GM12878 (cell line): ENCODE results near the gene DISP3. TPM values are rescaled to one million over a fixed set of nuclear protein-coding genes. Genes with fewer than 3 reads are reported as not detected.

ENCODE experiments used
- CEBPZ ChIP-seq: fragments of 150-350 bp; IDR thresholded peaks from 2 replicates; pipeline ENCODE4 v1.6.1; 2016; ENCODE audit warnings: low read depth, low read length
- NBN ChIP-seq: fragments of 450-650 bp; IDR thresholded peaks from 2 replicates; pipeline ENCODE4 v1.6.1; 2016
- polyA plus RNA-seq, 11 experiments: library from polyadenylated mRNA; depleted of rRNA in 4 of 11; unstranded in 6 of 11; stranded (reverse) in 5 of 11; fragments of >200 nt; fragmentation: Nextera tagmentation in 4 of 11; fragmentation: Illumina TruSeq in 1 of 11; extraction: Ambion mirVana in 4 of 11; extraction: Trizol in 1 of 11; gene quantifications; 1 replicate in 1 of 11; 2 replicates in 10 of 11; pipeline versions ENCODE4 v1.2.1 to v1.2.3, GENCODE V29; 2011 to 2016; ENCODE audit warnings: inconsistent platforms in 2 of 11, missing spikeins in 2 of 11, low read depth in 1 of 11
- total RNA-seq, 4 experiments: library from RNA; depleted of rRNA in 3 of 4; stranded (reverse); fragments of >200 nt in 3 of 4; fragmentation: Illumina TruSeq in 1 of 4; extraction: Trizol in 1 of 4; gene quantifications; 2 replicates each; pipeline versions ENCODE4 v1.2.1 to v1.2.3, GENCODE V29; 2013 to 2021
- TF ChIP-seq, protein P1 (sequence below): fragments of 450-650 bp; formaldehyde crosslinking; IDR thresholded peaks from 2 replicates; pipeline ENCODE4 v1.5.0; 2022; ENCODE audit warnings: mild to moderate bottlenecking, missing genetic modification characterization
- TF ChIP-seq, protein P2 (sequence below): fragments of 450-650 bp; IDR thresholded peaks from 2 replicates; pipeline ENCODE4 v1.6.1; 2017; ENCODE audit warnings: mild to moderate bottlenecking

The DISP3 gene
- total and polyA plus RNA-seq, 10 of the 15 experiments (the other 5 are each of a cell fraction or from before 2014, with no cell fraction given): under 0.01 to 0.18 (median 0.09) TPM; not detected in 2

DNA sequence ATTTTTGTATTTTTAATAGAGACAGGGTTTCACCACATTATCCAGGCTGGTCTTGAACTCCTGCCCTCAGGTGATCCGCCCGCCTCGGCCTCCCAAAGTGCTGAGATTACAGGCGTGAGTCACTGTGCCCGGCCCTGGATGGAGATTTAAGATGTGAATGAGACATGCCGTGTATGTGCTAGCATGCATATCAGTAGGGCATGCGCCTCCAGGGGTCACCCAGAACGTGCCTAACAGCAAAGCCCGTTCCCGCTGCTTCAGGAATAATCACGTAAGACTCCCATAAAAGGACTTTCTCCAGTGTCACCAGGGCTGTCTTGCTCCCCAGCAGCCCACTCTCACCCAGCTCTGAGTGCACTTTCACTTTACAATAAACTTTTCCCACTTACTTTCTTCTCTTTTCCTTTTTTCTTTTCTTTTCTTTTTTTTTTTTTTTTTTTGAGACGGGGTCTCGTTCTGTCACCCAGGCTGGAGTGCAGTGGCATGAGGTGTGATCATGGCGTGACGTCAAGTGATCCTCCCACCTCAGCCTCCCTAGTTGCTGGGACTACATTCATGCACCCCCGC, 46.9 kb upstream of the DISP3 start (continued):
- TF ChIP-seq CEBPZ (no peak), NBN (no peak)
- TF ChIP-seq, protein P1, sequence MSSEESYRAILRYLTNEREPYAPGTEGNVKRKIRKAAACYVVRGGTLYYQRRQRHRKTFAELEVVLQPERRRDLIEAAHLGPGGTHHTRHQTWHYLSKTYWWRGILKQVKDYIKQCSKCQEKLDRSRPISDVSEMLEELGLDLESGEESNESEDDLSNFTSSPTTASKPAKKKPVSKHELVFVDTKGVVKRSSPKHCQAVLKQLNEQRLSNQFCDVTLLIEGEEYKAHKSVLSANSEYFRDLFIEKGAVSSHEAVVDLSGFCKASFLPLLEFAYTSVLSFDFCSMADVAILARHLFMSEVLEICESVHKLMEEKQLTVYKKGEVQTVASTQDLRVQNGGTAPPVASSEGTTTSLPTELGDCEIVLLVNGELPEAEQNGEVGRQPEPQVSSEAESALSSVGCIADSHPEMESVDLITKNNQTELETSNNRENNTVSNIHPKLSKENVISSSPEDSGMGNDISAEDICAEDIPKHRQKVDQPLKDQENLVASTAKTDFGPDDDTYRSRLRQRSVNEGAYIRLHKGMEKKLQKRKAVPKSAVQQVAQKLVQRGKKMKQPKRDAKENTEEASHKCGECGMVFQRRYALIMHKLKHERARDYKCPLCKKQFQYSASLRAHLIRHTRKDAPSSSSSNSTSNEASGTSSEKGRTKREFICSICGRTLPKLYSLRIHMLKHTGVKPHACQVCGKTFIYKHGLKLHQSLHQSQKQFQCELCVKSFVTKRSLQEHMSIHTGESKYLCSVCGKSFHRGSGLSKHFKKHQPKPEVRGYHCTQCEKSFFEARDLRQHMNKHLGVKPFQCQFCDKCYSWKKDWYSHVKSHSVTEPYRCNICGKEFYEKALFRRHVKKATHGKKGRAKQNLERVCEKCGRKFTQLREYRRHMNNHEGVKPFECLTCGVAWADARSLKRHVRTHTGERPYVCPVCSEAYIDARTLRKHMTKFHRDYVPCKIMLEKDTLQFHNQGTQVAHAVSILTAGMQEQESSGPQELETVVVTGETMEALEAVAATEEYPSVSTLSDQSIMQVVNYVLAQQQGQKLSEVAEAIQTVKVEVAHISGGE (CRISPR knock-in tag): no peak
- TF ChIP-seq, protein P2, sequence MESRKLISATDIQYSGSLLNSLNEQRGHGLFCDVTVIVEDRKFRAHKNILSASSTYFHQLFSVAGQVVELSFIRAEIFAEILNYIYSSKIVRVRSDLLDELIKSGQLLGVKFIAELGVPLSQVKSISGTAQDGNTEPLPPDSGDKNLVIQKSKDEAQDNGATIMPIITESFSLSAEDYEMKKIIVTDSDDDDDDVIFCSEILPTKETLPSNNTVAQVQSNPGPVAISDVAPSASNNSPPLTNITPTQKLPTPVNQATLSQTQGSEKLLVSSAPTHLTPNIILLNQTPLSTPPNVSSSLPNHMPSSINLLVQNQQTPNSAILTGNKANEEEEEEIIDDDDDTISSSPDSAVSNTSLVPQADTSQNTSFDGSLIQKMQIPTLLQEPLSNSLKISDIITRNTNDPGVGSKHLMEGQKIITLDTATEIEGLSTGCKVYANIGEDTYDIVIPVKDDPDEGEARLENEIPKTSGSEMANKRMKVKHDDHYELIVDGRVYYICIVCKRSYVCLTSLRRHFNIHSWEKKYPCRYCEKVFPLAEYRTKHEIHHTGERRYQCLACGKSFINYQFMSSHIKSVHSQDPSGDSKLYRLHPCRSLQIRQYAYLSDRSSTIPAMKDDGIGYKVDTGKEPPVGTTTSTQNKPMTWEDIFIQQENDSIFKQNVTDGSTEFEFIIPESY: no peak
